Loucy (cell line): ENCODE measurements around the gene STIMATE.

Experiments
- CTCF ChIP-seq: fragments of 200-600 bp; sonication (generic); conservative IDR thresholded peaks from 2 replicates; pipeline ENCODE4 v1.5.1; 2014; ENCODE audit warnings: mild to moderate bottlenecking, antibody characterized with exemption, low read length
- EZH2phosphoT487 ChIP-seq: fragments of 200-600 bp; IDR thresholded peaks from 2 replicates; pipeline ENCODE4 v1.6.1; 2018; ENCODE audit warnings: antibody characterized with exemption, mild to moderate bottlenecking, moderate library complexity, borderline replicate concordance

GRCh38 chr3:52792961-52793695 lies 104.2 kb downstream of the STIMATE start:
- TF ChIP-seq CTCF (no peak), EZH2phosphoT487 (no peak)
